ENCODE results near the gene TEX54. TPM values are rescaled to one million over a fixed set of nuclear protein-coding genes. Genes with fewer than 3 reads are reported as not detected.

Gene TEX54
- total and polyA plus RNA-seq, 2 donors (not counting 1 experiment from before 2014, with no cell fraction given) = not detected

- Histone ChIP-seq H3K4me1 (ENCODE audit: control insufficient read depth, extremely low read depth, insufficient read depth, low read length) (peaks cover 12% of the 10 kb centered on the region), H3K9me3 (ENCODE audit: control insufficient read depth, insufficient read depth, low read depth, low read length) (no peaks in the 10 kb centered on the region), H3K9ac (ENCODE audit: insufficient read depth, low read length) (no peak overlapping the region), H3K36me3 (ENCODE audit: control insufficient read depth, insufficient read depth, low read length) (peaks cover 10% of the 10 kb centered on the region), H3K79me2 (ENCODE audit: control insufficient read depth, insufficient read depth, low read length) (peaks cover 34% of the 10 kb centered on the region), H3K27me3 (ENCODE audit: control insufficient read depth, insufficient read depth, low read length) (no peaks in the 10 kb centered on the region), H4K20me1 (ENCODE audit: control insufficient read depth, extremely low read depth, insufficient read depth, low read length) (no peaks in the 10 kb centered on the region), H3K4me2 (ENCODE audit: extremely low read depth, insufficient read depth, low read length) (no peak overlapping the region), H2AFZ (ENCODE audit: low read length) (no peak overlapping the region), H3K4me3 (replicated peaks in 1 of 4; ENCODE audit: control extremely low read depth in 1 of 4, insufficient read depth in 1 of 4, low read depth in 3 of 4, low read length in 4 of 4) (peak overlapping the region in 1 of 4 experiments; percentile 7), H3K27ac (ENCODE audit: insufficient read depth, low read length) (no peak overlapping the region)
- DNase-seq (ENCODE audit: low read depth in 2 of 2) = peak in 1 of 2 donors; percentile 17
- TF ChIP-seq CTCF (conservative IDR thresholded peaks at IDR 0.05 in 1 of 2, IDR thresholded peaks at IDR 0.05 in 1 of 2; ENCODE audit: low read depth in 1 of 2, low read length in 2 of 2) (no peak), EZH2 (IDR thresholded peaks at IDR 0.05; ENCODE audit: low read length, missing control alignments) (no peak)
Observed at GRCh38 chr11:62857541-62857982, 24.9 kb upstream of the TEX54 start.

GRCh38 chr11:62856333-62856895, 23.8 kb upstream of the TEX54 start:
- Histone ChIP-seq H3K4me1 (ENCODE audit: control insufficient read depth, extremely low read depth, insufficient read depth, low read length) (peaks cover 12% of the 10 kb centered on the region), H3K9me3 (ENCODE audit: control insufficient read depth, insufficient read depth, low read depth, low read length) (no peaks in the 10 kb centered on the region), H3K4me2 (ENCODE audit: extremely low read depth, insufficient read depth, low read length) (peak overlapping the region; percentile 99), H2AFZ (ENCODE audit: low read length) (peak overlapping the region; percentile 86), H3K79me2 (ENCODE audit: control insufficient read depth, insufficient read depth, low read length) (peaks cover 34% of the 10 kb centered on the region), H3K36me3 (ENCODE audit: control insufficient read depth, insufficient read depth, low read length) (peaks cover 12% of the 10 kb centered on the region), H3K27me3 (ENCODE audit: control insufficient read depth, insufficient read depth, low read length) (no peaks in the 10 kb centered on the region), H4K20me1 (ENCODE audit: control insufficient read depth, extremely low read depth, insufficient read depth, low read length) (no peaks in the 10 kb centered on the region), H3K4me3 (replicated peaks in 1 of 4; ENCODE audit: control extremely low read depth in 1 of 4, insufficient read depth in 1 of 4, low read depth in 3 of 4, low read length in 4 of 4) (peak overlapping the region; percentile 60 to 97 (median 80)), H3K27ac (ENCODE audit: insufficient read depth, low read length) (peak overlapping the region; percentile 94), H3K9ac (ENCODE audit: insufficient read depth, low read length) (peak overlapping the region; percentile 75)
- no peak for DNase-seq (ENCODE audit: low read depth in 2 of 2)
- TF ChIP-seq EZH2 (IDR thresholded peaks at IDR 0.05; ENCODE audit: low read length, missing control alignments) (no peak), CTCF (conservative IDR thresholded peaks at IDR 0.05 in 1 of 2, IDR thresholded peaks at IDR 0.05 in 1 of 2; ENCODE audit: low read depth in 1 of 2, low read length in 2 of 2) (no peak)

- TF ChIP-seq CTCF (conservative IDR thresholded peaks at IDR 0.05 in 1 of 2, IDR thresholded peaks at IDR 0.05 in 1 of 2; ENCODE audit: low read depth in 1 of 2, low read length in 2 of 2) = no peak
- Histone ChIP-seq H3K4me2 (ENCODE audit: extremely low read depth, insufficient read depth, low read length) (peak overlapping the region; percentile 99), H3K36me3 (ENCODE audit: control insufficient read depth, insufficient read depth, low read length) (peaks cover 12% of the 10 kb centered on the region), H3K27ac (ENCODE audit: insufficient read depth, low read length) (peak overlapping the region; percentile 94), H3K4me1 (ENCODE audit: control insufficient read depth, extremely low read depth, insufficient read depth, low read length) (peaks cover 12% of the 10 kb centered on the region), H3K79me2 (ENCODE audit: control insufficient read depth, insufficient read depth, low read length) (peaks cover 34% of the 10 kb centered on the region), H3K9ac (ENCODE audit: insufficient read depth, low read length) (peak overlapping the region; percentile 75), H2AFZ (ENCODE audit: low read length) (peak overlapping the region; percentile 86), H3K4me3 (replicated peaks in 1 of 4; ENCODE audit: control extremely low read depth in 1 of 4, insufficient read depth in 1 of 4, low read depth in 3 of 4, low read length in 4 of 4) (peak overlapping the region; percentile 64 to 97 (median 86)), H3K9me3 (ENCODE audit: control insufficient read depth, insufficient read depth, low read depth, low read length) (no peaks in the 10 kb centered on the region), H4K20me1 (ENCODE audit: control insufficient read depth, extremely low read depth, insufficient read depth, low read length) (no peaks in the 10 kb centered on the region), H3K27me3 (ENCODE audit: control insufficient read depth, insufficient read depth, low read length) (no peaks in the 10 kb centered on the region)
- DNase-seq (ENCODE audit: low read depth in 2 of 2) = peak; percentile 97 to 98
Observed at GRCh38 chr11:62855571-62856332, 23.1 kb upstream of the TEX54 start.

Data from fibroblast of lung (primary cell).